ENCODE results near the gene COL5A1.

- TF ChIP-seq CTCF (conservative IDR thresholded peaks at IDR 0.05): no peak
- TF ChIP-seq ZFX (IDR thresholded peaks at IDR 0.05): no peak
Measured at GRCh38 chr9:134642385-134643181, 980 bp downstream of the COL5A1 start.

Data from C4-2B (cell line).